Nephron progenitor cell (in vitro differentiated cells): Measurements from ENCODE around the gene KRT24.
"Not testable (repeated sequence)": the region's sequence is repeated elsewhere in the genome, so short reads cannot be mapped to it uniquely, and the experiment has no call there.

ENCODE experiments used
- DNase-seq: peaks from one replicate; pipeline ENCODE4 v3.0.0; 2021
- H3K27ac Mint-ChIP-seq: 2 replicates; pipeline ENCODE4 v1.8.0; 2021; ENCODE audit warnings: mild to moderate bottlenecking, moderate library complexity, mixed read lengths
- H3K27me3 Mint-ChIP-seq: 2 replicates; pipeline ENCODE4 v1.8.0; 2021; ENCODE audit warnings: mild to moderate bottlenecking, low read depth, mixed read lengths; ENCODE audit not compliant: poor library complexity
- H3K36me3 Mint-ChIP-seq: 2 replicates; pipeline ENCODE4 v1.8.0; 2021; ENCODE audit warnings: low read depth, mixed read lengths
- H3K4me1 Mint-ChIP-seq: 2 replicates; pipeline ENCODE4 v1.8.0; 2021; ENCODE audit warnings: mixed read lengths
- H3K4me3 Mint-ChIP-seq: 2 replicates; pipeline ENCODE4 v1.8.0; 2021; ENCODE audit warnings: mild to moderate bottlenecking, moderate library complexity, mixed read lengths
- H3K9me3 Mint-ChIP-seq: 2 replicates; pipeline ENCODE4 v1.8.0; 2021; ENCODE audit warnings: mild to moderate bottlenecking, moderate library complexity, mixed read lengths
- TF ChIP-seq, protein P1 (sequence below): fragments of 200-600 bp; sonication (generic); IDR thresholded peaks from 2 replicates; pipeline ENCODE4 v1.5.0; 2021; ENCODE audit warnings: antibody characterized with exemption

Gene KRT24

DNA sequence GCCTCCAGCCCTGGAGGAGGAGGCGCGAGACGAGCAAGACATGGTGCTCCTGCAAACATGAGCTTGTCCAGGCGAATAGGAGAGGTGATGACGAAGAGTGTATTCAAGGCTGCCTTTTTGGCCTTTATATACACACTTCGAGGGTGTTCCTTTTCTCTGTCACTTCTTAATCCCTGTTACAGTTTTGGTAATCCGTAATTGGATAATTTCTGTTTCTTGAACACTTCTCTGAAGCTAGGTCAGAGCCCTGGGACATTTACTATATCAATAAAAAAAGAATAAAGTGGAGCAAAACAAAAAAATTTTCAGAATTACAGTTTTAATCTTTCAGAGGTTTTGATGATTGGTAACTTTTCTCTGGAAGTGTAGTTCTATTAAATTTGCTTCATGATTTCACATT, at the start of gene KRT24:
KRT24 (minus strand) TSS at position 101 of the 400 bp plus-strand sequence; CDS start at position 42, 59 bp downstream.
- H3K27ac Mint-ChIP-seq: no peak within 1 kb of the TSS
- no peak for DNase-seq
- TF ChIP-seq, protein P1, sequence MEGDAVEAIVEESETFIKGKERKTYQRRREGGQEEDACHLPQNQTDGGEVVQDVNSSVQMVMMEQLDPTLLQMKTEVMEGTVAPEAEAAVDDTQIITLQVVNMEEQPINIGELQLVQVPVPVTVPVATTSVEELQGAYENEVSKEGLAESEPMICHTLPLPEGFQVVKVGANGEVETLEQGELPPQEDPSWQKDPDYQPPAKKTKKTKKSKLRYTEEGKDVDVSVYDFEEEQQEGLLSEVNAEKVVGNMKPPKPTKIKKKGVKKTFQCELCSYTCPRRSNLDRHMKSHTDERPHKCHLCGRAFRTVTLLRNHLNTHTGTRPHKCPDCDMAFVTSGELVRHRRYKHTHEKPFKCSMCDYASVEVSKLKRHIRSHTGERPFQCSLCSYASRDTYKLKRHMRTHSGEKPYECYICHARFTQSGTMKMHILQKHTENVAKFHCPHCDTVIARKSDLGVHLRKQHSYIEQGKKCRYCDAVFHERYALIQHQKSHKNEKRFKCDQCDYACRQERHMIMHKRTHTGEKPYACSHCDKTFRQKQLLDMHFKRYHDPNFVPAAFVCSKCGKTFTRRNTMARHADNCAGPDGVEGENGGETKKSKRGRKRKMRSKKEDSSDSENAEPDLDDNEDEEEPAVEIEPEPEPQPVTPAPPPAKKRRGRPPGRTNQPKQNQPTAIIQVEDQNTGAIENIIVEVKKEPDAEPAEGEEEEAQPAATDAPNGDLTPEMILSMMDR: no peak

DNA sequence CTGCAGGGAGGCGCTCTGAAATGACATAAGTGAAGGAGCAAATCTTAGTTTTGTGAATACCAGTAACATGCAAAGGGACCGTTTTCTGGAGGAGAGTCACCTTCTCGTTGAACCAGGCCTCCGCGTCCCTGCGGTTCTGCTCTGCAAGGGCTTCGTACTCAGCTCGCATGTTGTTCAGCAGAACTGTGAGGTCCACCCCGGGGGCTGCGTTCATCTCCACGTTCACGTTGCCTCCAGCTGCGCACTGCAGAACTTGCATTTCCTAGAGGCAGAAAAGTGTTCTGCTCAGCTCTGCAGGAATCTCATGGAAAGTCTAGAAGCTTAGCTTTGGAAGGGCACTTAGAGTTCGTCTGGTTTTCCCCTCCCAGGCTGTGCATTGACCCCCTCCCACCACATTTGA, 47.5 kb upstream of the KRT24 start:
- H3K27me3 Mint-ChIP-seq: peaks cover 31% of the 10 kb centered on the region
- TF ChIP-seq, protein P1: no peak
- DNase-seq: no peak
- no peaks in the 10 kb centered on the region for H3K36me3 Mint-ChIP-seq
- no peak overlapping the region for H3K4me3 Mint-ChIP-seq
- no peaks in the 10 kb centered on the region for H3K4me1 Mint-ChIP-seq
- H3K27ac Mint-ChIP-seq: peak overlapping the region; percentile 48
- H3K9me3 Mint-ChIP-seq: no peaks in the 10 kb centered on the region

More for the DNA sequence above, at the start of gene KRT24:
- Mint-ChIP-seq H3K4me1 (peaks cover 14% of the 10 kb centered on the region), H3K9me3 (no peaks in the 10 kb centered on the region), H3K4me3 (no peak within 1 kb of the TSS), H3K27me3 (peaks cover 27% of the 10 kb centered on the region), H3K36me3 (no peaks in the 10 kb centered on the region)

DNA sequence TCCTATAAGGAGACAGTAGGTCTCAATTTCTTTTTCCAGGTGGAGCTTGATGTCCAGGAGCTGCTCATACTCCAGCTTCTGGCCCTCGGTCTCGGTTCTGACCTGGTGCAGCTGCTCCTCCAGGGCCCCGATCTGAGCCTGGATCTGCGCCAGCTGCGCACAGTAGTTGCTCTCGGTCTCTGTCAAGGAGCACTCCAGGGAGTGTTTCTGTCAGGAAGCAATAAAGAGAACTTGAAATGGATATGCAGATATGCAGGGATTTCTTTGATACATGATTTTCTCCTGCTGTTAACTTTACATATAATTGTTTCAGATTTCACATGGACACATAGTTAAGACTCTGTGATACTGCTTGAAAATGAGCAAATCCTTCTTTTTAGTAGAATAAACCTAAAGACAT, 46.8 kb upstream of the KRT24 start:
- H3K4me1 Mint-ChIP-seq: no peaks in the 10 kb centered on the region
- TF ChIP-seq, protein P1: no peak
- H3K27me3 Mint-ChIP-seq: peaks cover 36% of the 10 kb centered on the region
- H3K27ac Mint-ChIP-seq: no peak overlapping the region
- H3K4me3 Mint-ChIP-seq: no peak overlapping the region
- H3K36me3 Mint-ChIP-seq: no peaks in the 10 kb centered on the region
- no peaks in the 10 kb centered on the region for H3K9me3 Mint-ChIP-seq
- DNase-seq: no peak

DNA sequence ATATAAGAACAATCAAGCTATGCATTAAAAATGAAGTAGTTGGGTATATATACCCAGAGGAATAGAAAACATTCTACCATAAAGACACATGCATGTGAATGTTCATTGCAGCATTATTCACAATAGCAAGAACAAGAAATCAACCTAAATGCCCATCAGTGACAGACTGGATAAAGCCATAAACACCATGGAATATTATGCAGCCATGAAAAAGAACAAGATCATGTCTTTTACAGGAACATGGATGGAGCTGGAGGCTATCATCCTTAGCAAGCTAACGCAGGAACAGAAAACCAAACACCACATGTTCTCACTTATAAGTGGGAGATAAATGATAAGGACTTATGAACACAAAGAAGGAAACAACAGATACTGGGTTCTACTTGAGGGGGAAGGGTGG, 45.1 kb upstream of the KRT24 start:
- H3K9me3 Mint-ChIP-seq, H3K4me3 Mint-ChIP-seq, H3K4me1 Mint-ChIP-seq, H3K27ac Mint-ChIP-seq, H3K36me3 Mint-ChIP-seq, DNase-seq: not testable (repeated sequence)
- peaks cover 45% of the 10 kb centered on the region for H3K27me3 Mint-ChIP-seq

DNA sequence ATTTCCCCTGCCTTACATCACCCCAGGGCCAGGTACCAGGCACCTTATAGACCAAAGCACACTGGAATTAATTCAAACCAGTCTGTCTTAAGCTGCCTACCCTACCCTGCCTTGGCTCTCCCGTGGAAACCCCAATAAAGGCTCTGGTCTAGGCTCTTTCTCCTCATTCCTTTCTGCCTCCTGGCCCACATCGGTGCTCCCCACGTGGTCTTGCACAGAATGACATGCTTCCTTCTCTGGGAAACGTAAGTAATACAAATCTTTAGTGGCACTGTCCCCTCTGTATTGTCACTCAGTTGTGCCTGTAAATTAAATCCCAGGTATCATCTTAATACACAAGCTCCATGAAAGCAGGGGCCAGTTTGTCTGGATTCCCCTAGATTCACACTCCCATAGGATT, 35.0 kb upstream of the KRT24 start:
- H3K4me1 Mint-ChIP-seq: no peaks in the 10 kb centered on the region
- H3K36me3 Mint-ChIP-seq: no peaks in the 10 kb centered on the region
- TF ChIP-seq, protein P1: no peak
- DNase-seq: no peak
- H3K27ac Mint-ChIP-seq: no peak overlapping the region
- H3K4me3 Mint-ChIP-seq: no peak overlapping the region
- peaks cover 30% of the 10 kb centered on the region for H3K27me3 Mint-ChIP-seq
- peaks cover 17% of the 10 kb centered on the region for H3K9me3 Mint-ChIP-seq

DNA sequence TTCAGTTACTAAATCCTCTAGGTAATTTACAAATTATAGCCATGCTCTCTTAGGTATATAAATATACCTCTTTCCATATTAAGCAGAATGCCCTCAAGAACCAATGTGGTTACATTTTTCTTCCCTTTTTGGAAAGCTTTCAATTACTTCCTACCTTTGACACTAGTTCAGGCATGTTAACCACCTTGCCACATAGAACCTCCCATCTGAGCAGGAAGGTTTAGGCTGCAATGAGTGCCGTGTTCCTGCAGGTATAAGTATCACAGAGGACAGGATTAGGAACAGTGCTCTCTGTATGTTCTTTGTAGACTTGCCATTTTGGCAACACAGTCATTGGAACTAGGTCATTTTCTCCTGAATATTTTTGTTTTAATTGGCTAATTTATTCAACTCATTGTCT, 31.5 kb upstream of the KRT24 start:
- no peak overlapping the region for H3K27ac Mint-ChIP-seq
- H3K4me1 Mint-ChIP-seq: no peaks in the 10 kb centered on the region
- TF ChIP-seq, protein P1: no peak
- H3K27me3 Mint-ChIP-seq: peaks cover 41% of the 10 kb centered on the region
- H3K36me3 Mint-ChIP-seq: no peaks in the 10 kb centered on the region
- no peak overlapping the region for H3K4me3 Mint-ChIP-seq
- no peak for DNase-seq
- peaks cover 6% of the 10 kb centered on the region for H3K9me3 Mint-ChIP-seq
